GM19324 (cell line): ENCODE data around the gene PTPN3.

Experiments used
- ATAC-seq: cut with Tn5 transposase; IDR thresholded peaks from one replicate; pipeline ENCODE4 v1.9.1; 2021; ENCODE audit warnings: mild to moderate bottlenecking, moderate library complexity; ENCODE audit not compliant: unreplicated experiment, low FRiP score

The PTPN3 gene

DNA sequence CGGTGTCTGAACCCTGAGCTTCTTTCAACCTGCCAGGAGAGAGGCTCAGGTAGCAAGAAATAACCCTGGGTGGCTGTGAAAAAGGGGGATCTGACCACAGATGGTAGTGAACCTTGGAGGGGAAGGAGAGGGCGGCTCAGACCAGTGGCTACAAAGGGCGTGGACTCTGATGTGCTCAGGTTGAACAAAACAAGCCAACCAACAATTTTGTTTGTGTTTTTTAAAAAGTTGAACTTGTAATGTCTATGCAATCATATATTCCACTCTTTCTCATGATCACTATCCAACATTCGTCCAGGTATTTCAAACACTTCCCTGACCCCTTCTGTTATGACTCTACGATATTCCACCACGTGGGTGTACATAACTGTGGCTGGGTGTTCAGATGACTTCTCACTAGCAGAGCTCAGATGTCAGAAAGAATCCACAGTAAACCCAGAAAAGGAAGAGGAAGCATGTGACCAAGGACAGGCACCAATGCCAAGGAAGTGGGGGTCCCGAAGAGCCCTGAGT is 20.0 kb downstream of the PTPN3 start:
- ATAC-seq: peak; percentile 2

DNA sequence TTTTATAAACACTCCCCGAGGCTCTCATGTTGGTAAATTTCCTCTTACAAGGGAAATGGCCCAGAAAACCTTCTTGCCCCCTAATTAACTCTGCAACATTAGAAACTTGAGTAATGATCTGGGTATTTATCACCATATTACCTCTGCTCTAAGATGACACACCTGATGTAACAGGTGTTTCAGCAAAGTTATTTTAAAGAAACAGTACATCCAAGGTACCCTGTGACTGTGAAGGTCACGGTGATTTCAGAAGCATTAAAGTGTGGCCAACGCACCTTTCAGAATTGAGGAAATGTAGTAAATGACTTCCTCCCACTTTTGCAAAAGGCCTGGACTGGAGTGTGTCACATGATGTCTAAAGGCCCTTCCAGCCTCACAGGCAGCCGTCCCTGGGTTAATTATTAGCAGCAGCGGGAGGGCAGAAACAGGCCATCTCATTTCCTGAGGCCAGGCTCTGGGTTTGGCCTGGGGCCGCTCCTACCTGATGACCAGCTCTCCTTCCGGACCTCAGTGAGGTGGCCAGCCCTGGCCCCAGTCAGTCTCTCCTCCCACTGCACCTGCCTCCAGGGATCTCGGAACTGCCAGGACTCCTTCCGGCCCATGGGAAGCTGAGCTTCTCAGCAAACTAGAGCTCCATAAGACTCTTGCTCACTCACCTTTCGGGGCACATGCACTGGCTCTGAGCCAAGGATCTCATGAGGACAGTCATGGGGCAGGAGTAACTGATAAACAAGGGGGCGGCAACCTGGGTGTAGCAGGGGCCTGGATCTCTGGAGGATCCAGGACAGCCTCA is 20.7 kb downstream of the PTPN3 start:
- ATAC-seq: peak; percentile 86

DNA sequence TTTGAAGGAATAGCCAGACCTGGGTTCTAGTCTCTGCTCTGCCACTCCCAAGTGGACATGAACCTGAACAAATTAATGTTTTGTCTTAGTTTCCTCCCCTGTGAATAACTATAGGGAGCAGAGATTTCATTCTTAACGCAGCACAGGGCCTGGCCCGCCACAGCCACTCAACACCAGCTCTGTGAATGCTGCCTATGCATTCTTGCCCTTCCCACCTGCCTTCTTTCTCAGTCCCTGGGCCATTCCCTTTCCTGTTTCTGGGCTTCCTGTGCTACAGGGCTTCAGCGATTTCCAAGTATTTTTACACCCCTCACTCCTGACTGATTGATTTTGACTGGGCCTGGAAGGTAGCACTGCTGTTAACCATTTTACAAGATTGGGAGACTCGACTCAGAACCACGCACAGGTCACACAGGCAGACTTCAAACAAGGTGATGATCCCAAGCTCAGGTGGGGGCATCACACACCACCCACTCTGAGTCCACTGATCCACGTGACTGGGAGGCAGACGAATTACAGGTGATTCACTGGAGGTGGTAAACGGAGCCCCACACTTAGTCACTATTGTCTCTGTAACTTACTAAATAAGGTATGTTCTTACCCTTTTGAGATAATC is 21.4 kb downstream of the PTPN3 start:
- ATAC-seq: no peak

GRCh38 chr9:109475526-109475925 is 22.6 kb downstream of the PTPN3 start:
- no peak for ATAC-seq

GRCh38 chr9:109474944-109475343 is 23.2 kb downstream of the PTPN3 start:
- ATAC-seq: no peak

- ATAC-seq: no peak
Measured at GRCh38 chr9:109474170-109474569, 23.9 kb downstream of the PTPN3 start.

GRCh38 chr9:109473329-109473728 is 24.8 kb downstream of the PTPN3 start:
- ATAC-seq: no peak

GRCh38 chr9:109471475-109472393 is 26.4 kb downstream of the PTPN3 start:
- no peak for ATAC-seq

- peak; percentile 81 for ATAC-seq
Measured at GRCh38 chr9:109469646-109470358, 28.3 kb downstream of the PTPN3 start.

GRCh38 chr9:109468927-109469326 is 29.2 kb downstream of the PTPN3 start:
- no peak for ATAC-seq

GRCh38 chr9:109467936-109468335 is 30.2 kb downstream of the PTPN3 start:
- no peak for ATAC-seq

DNA sequence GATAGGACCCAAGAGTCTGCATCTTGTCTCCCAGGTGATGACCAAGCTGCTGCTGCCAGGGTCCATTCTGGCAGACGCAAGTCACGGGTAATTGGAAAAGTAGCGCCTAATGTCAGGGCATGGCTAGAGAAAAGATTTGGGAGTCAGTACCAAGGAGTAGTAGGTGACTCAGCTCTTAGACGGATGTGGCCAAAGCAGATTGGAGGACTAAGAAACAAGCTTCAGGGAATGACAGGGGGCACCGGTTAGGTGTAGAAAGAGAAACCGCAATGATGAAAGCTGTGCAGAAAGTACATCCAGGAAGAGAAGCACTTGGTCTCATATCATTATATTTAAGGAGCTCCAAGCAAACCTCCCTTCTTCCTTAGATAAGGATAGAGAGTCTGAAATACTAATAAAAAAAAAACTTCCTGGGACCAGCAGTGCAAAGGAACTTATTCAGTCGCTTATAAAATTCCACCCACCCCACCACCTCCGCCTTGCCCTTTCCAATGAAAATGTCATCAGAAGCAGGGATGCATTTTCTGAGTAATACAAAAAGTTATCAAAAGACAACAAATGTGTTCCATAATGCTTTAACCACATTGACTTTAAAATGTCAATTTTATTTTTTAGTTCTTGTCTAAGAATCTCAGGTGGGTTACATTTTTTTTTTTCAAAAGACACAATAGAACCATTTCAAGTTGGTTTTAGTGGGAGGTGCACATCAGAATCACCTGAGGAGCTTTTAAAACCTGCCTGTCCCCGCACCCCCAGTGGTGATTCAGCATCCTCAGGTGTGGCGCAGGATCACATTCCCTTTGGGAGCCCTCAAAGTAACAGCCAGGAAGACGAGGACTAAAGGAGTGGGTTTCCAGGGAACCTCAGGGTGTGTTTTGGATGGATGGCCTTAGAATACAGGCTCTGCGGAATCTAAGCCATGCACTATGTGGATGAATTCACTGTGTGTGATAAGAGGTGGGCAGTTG is 31.2 kb downstream of the PTPN3 start:
- ATAC-seq: no peak

DNA sequence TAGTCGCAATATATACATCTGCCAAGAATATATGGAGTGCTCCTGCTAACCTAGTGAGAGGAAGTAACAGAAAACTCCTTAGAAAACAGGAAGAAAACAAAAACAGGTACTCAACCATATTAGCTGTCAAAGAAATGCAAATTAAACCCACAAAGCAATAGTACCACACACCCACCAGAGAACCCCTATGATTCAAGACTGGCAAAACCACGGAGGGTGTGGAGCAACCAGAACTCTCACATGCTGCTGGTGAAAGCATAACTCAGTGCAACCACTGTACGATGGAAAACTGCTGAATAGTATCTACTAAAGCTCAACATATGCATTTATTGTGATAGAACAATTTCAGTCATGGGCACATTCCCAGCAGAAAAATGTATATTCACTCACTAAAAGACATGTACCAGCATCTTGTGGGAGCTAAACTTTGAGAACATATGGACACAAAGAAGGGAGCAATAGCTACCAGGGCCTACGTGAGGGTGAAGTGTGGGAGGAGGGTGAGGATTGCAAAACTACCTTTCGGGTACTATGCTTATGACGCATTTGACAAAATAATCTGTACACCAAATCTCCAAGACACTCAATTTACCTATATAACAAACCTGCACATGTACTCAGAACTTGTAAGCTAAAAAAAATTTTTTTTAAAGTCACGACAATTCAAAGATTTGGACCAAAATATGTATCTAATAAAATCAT is 34.0 kb downstream of the PTPN3 start:
- ATAC-seq: peak; percentile 44

GRCh38 chr9:109460576-109460975 is 37.5 kb downstream of the PTPN3 start:
- no peak for ATAC-seq

- no peak for ATAC-seq
Measured at GRCh38 chr9:109459423-109459822, 38.7 kb downstream of the PTPN3 start.

DNA sequence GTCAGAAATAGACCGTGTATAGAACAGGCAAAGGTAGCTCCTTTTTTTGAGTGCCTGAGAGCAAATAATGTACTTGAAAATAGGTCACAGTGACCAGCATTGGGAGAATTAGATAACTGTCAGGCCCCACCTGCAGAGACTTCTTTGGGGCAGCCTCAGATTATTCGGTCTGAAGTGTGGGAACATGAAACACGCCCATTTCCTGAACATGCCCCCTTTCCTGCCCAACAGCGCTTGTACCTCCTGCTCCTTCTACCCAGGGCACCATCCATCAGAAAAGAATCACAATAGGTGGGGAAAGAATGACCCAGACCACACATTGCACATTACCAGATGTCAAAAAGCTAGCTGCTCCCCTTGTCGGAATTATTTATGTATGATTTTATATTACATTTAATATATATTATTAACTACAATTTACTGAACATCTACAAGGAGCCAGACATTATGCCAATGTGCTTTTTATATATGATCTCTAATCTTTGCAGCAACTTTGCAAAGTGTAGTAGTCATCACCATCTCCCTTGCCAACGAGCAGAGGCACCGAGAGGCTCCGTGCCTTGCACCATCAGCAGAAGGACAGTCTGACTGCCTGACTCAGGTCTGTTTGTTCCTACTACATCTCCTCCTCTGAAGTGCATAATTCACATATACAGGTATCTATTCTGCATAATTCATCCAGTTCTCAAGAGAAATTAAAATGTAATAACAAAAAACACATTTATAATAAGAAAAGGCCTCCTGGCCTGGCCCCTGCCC is 39.5 kb downstream of the PTPN3 start:
- ATAC-seq: no peak

GRCh38 chr9:109456811-109457210 is 41.3 kb downstream of the PTPN3 start:
- no peak for ATAC-seq

GRCh38 chr9:109455861-109456260 is 42.2 kb downstream of the PTPN3 start:
- no peak for ATAC-seq
